Body of pancreas (tissue), 4 donors: ENCODE results near the gene CBY3. TPM values are rescaled to one million over a fixed set of nuclear protein-coding genes. Genes with fewer than 3 reads are reported as not detected.
"Not testable (repeated sequence)": the region's sequence is repeated elsewhere in the genome, so short reads cannot be mapped to it uniquely, and the experiment has no call there.

Experiments used
- ATAC-seq: fragments of 150-250 bp; one replicate; pipeline ENCODE4 v1.9.1; 2016
- DNase-seq, 4 donors: peaks; one replicate each; pipeline ENCODE4 v3.0.0-alpha.2; 2019
- H3K27ac ChIP-seq, 4 donors: fragments of 200-600 bp; sonication (generic); 1 replicate in 3 of 4; 2 replicates in 1 of 4; pipeline versions ENCODE4 v1.5.1 to v1.6.1; 2016 to 2019; ENCODE audit warnings: mild to moderate bottlenecking in 1 of 4, mixed read lengths in 1 of 4, moderate library complexity in 1 of 4
- H3K27me3 ChIP-seq, 2 donors: fragments of 200-600 bp; sonication (generic); one replicate each; pipeline ENCODE4 v1.6.0; 2016; ENCODE audit warnings: mild to moderate bottlenecking in 1 of 2
- H3K36me3 ChIP-seq, 2 donors: fragments of 200-600 bp; sonication (generic); replicated peaks in 1 of 2; 2 replicates each; pipeline ENCODE4 v1.5.1; 2016; ENCODE audit warnings: low read depth in 2 of 2; ENCODE audit not compliant: insufficient read depth in 1 of 2
- H3K4me1 ChIP-seq: fragments of 200-600 bp; sonication (generic); one replicate; pipeline ENCODE4 v1.6.0; 2016
- H3K4me3 ChIP-seq, 2 donors: fragments of 200-600 bp; sonication (generic); 1 replicate in 1 of 2; 2 replicates in 1 of 2; pipeline ENCODE4 v1.5.1; 2016 to 2019
- H3K9me3 ChIP-seq, 3 donors: fragments of 200-600 bp; sonication (generic); 1 replicate in 2 of 3; 2 replicates in 1 of 3; pipeline ENCODE4 v1.5.1; 2016
- POLR2A ChIP-seq, 3 donors: fragments of 450-650 bp; IDR thresholded peaks; one replicate each; pipeline ENCODE4 v1.6.1; 2016; ENCODE audit warnings: antibody characterized with exemption in 3 of 3, mild to moderate bottlenecking in 2 of 3
- WGBS, 2 donors: methylation state at CpG; one replicate each; pipeline ENCODE4 v1.1.5; 2017; 5-methylcytosine and 5-hydroxymethylcytosine counted together
- intact Hi-C: fragments of 100-400 bp; cut with DNase I; formaldehyde crosslinking; loops from one replicate; pipeline ENCODE4 v1.15.1; 2023
- total RNA-seq, 2 donors: library from RNA; depleted of rRNA; stranded (reverse); fragments of >200 nt; gene quantifications; one replicate each; pipeline ENCODE4 v1.1.0, GENCODE V29; 2016
- TF ChIP-seq, protein P1 (sequence below), 7 experiments: fragments of 450-650 bp in 4 of 7; fragments of 200-600 bp in 3 of 7; sonication (generic) in 3 of 7; IDR thresholded peaks; one replicate each; pipeline ENCODE4 v1.5.1; 2016 to 2019; ENCODE audit warnings: antibody characterized with exemption in 7 of 7

Gene CBY3
- total RNA-seq, 2 donors from 2014 or later = not detected

- peak within 1 kb of the TSS; percentile 91 to 99 (median 96) for H3K27ac ChIP-seq
- peak; percentile 5 for ATAC-seq
- peaks cover 47% of the 10 kb centered on the region for H3K4me1 ChIP-seq
- H3K27me3 ChIP-seq = no peaks in the 10 kb centered on the region
- WGBS, 2 donors = 0% methylated on average over 12 to 47 of the region's 58 CpGs
- no peaks in the 10 kb centered on the region for H3K9me3 ChIP-seq
- peak within 1 kb of the TSS; percentile 54 to 67 for H3K4me3 ChIP-seq
- no peak for DNase-seq
- intact Hi-C loops = no loop called here
- no peaks in the 10 kb centered on the region for H3K36me3 ChIP-seq
- peak; percentile 84 to 92 (median 86) for TF ChIP-seq POLR2A (IDR thresholded peaks at IDR 0.05)
- TF ChIP-seq, protein P1, sequence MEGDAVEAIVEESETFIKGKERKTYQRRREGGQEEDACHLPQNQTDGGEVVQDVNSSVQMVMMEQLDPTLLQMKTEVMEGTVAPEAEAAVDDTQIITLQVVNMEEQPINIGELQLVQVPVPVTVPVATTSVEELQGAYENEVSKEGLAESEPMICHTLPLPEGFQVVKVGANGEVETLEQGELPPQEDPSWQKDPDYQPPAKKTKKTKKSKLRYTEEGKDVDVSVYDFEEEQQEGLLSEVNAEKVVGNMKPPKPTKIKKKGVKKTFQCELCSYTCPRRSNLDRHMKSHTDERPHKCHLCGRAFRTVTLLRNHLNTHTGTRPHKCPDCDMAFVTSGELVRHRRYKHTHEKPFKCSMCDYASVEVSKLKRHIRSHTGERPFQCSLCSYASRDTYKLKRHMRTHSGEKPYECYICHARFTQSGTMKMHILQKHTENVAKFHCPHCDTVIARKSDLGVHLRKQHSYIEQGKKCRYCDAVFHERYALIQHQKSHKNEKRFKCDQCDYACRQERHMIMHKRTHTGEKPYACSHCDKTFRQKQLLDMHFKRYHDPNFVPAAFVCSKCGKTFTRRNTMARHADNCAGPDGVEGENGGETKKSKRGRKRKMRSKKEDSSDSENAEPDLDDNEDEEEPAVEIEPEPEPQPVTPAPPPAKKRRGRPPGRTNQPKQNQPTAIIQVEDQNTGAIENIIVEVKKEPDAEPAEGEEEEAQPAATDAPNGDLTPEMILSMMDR (IDR thresholded peaks at IDR 0.05) = peak in 1 of 7 experiments; percentile 6
Measured at GRCh38 chr5:179698935-179699615, 18.2 kb upstream of the CBY3 start, which contains the start of gene CANX. Gene CANX, plus strand, starts transcription at chr5:179698967. Its CDS starts 6,715 bp downstream, at chr5:179705682.

DNA sequence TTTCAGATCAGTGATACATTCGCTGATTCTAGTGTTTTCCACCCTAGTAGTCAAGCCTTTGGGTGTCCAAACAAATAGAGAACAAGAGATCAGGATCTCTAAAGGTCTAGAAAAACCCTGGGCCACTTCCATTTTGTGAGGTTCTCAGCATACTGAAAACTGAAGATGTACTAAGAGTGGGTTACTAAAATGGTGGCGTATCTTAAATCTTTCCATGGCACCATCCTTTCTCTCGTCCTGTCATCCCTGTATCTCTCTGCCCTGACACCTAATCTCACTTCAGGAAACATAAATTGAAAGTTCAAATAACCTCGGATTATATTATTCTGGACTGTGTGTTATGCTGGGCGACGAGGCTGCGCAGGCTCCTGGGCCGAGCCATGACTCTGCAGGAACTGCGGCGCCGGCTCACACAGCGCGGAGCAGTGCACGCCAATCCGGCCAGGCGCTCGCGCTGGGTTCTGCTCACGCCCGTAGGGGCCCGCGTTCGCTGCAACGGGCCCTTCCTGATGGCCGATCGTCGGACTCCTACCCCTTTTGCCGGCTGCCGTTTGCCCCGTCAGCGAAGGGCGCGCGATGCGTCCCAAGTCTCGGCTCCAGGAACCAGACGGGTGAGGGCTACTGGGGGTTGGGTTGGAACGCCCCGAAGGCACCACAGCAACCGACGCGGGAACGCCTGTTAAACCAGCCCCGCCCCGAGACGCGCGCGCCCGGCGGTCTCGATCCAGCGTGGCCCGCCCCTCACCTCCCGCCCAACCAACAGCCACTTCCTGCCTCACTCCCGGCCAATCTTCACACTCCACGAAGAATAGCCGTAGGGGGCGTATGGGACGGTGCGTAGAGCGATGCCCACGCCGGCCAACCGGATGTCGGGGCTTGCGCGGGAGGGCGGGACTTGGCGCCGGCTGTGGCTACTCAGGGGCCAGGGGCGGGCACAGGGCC lies 17.4 kb upstream of the CBY3 start:
- intact Hi-C loops = no loop called here
- H3K4me1 ChIP-seq = peaks cover 45% of the 10 kb centered on the region
- DNase-seq (peak; percentile 99), ATAC-seq (peak; percentile 93)
- TF ChIP-seq, protein P1 (IDR thresholded peaks at IDR 0.05) = peak in 1 of 7 experiments; percentile 8
- peak; percentile 73 to 96 (median 93) for TF ChIP-seq POLR2A (IDR thresholded peaks at IDR 0.05)
- H3K27me3 ChIP-seq = no peaks in the 10 kb centered on the region
- peak overlapping the region; percentile 91 to 99 (median 96) for H3K27ac ChIP-seq
- 2 to 6% methylated on average over 4 to 67 of the region's 72 CpGs for WGBS, 2 donors
- no peaks in the 10 kb centered on the region for H3K36me3 ChIP-seq
- peak overlapping the region; percentile 54 to 67 for H3K4me3 ChIP-seq
- no peaks in the 10 kb centered on the region for H3K9me3 ChIP-seq

- H3K27me3 ChIP-seq, H3K36me3 ChIP-seq, DNase-seq, H3K9me3 ChIP-seq, H3K4me3 ChIP-seq, ATAC-seq, intact Hi-C loops: not testable (repeated sequence)
- Histone ChIP-seq H3K27ac (peak overlapping the region; percentile 32 to 99 (median 93)), H3K4me1 (peaks cover 38% of the 10 kb centered on the region)
- 91 to 93% methylated on average over 15 of the region's 15 CpGs for WGBS, 2 donors
Measured at GRCh38 chr5:179697543-179697942, 16.7 kb upstream of the CBY3 start.

DNA sequence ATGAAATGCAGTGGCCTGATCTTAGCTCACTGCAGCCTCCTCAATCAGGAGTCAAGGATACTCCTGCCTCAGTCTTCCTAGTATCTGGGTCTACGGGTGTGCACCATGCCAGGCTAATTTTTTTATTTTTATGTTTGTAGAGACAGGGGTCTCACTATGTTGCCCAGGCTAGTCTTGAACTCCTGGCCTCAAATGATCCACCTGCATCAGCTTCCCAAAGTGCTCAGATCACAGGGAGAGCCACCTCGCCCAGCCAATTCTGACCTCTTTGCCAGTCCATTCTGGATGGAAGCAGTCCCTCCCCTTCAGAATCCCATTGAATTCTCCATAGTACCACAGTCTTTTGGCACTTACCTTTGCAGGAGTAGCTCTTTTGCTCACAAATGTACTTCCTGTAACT lies 16.3 kb upstream of the CBY3 start:
- Histone ChIP-seq H3K27ac (peak overlapping the region; percentile 32 to 99 (median 93)), H3K4me3 (no peak overlapping the region), H3K4me1 (peaks cover 34% of the 10 kb centered on the region), H3K9me3 (no peaks in the 10 kb centered on the region), H3K27me3 (no peaks in the 10 kb centered on the region), H3K36me3 (no peaks in the 10 kb centered on the region)
- 91 to 95% methylated on average over 2 of the region's 2 CpGs for WGBS, 2 donors
- DNase-seq (no peak), ATAC-seq (no peak)
- TF ChIP-seq, protein P1 (IDR thresholded peaks at IDR 0.05) = no peak
- no peak for TF ChIP-seq POLR2A (IDR thresholded peaks at IDR 0.05)
- intact Hi-C loops = no loop called here

DNA sequence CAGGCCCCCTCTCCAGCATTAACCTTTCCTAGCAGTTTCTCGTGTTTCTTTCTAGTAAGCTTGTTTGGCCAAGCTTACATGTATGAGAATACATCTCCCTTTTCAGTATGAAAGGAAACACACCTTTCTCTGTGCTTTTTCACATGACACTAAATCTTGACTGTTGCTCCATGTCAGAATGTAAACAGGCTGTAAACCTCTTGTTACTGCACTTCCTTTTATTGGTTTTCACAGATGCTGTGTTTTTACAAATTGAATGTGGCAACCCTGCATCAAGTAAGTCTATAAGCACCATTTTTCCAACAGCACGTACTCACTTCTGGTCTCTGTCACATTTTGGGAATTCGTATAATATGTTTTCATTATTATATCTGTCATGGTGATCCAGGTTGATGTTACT lies 15.8 kb upstream of the CBY3 start:
- intact Hi-C loops = no loop called here
- H3K4me1 ChIP-seq = peaks cover 29% of the 10 kb centered on the region
- no peak overlapping the region for H3K4me3 ChIP-seq
- WGBS, 2 donors = 89 to 90% methylated on average over 3 of the region's 3 CpGs
- DNase-seq (no peak), ATAC-seq (no peak)
- H3K9me3 ChIP-seq = no peaks in the 10 kb centered on the region
- peak overlapping the region in 1 of 4 donors; percentile 21 for H3K27ac ChIP-seq
- TF ChIP-seq, protein P1 (IDR thresholded peaks at IDR 0.05) = no peak
- no peak for TF ChIP-seq POLR2A (IDR thresholded peaks at IDR 0.05)
- no peaks in the 10 kb centered on the region for H3K36me3 ChIP-seq
- no peaks in the 10 kb centered on the region for H3K27me3 ChIP-seq
